ENCODE data around the gene MRPL50.

- TF ChIP-seq, protein P1, sequence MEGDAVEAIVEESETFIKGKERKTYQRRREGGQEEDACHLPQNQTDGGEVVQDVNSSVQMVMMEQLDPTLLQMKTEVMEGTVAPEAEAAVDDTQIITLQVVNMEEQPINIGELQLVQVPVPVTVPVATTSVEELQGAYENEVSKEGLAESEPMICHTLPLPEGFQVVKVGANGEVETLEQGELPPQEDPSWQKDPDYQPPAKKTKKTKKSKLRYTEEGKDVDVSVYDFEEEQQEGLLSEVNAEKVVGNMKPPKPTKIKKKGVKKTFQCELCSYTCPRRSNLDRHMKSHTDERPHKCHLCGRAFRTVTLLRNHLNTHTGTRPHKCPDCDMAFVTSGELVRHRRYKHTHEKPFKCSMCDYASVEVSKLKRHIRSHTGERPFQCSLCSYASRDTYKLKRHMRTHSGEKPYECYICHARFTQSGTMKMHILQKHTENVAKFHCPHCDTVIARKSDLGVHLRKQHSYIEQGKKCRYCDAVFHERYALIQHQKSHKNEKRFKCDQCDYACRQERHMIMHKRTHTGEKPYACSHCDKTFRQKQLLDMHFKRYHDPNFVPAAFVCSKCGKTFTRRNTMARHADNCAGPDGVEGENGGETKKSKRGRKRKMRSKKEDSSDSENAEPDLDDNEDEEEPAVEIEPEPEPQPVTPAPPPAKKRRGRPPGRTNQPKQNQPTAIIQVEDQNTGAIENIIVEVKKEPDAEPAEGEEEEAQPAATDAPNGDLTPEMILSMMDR (conservative IDR thresholded peaks at IDR 0.05 in 1 of 2, IDR thresholded peaks at IDR 0.05 in 1 of 2; ENCODE audit: low read depth in 1 of 2, low read length in 2 of 2): no peak
- TF ChIP-seq EZH2 (IDR thresholded peaks at IDR 0.05; ENCODE audit: low read length, missing control alignments): no peak
Observed at GRCh38 chr9:101438523-101438922, 40.1 kb upstream of the MRPL50 start.
